ENCODE data around the gene CDC6.

Gene CDC6

GRCh38 chr17:40247926-40248495 lies 39.7 kb upstream of the CDC6 start:
- Histone ChIP-seq H3K4me3 (ENCODE audit: low read depth, low read length) (no peak overlapping the region), H3K36me3 (replicated peaks) (no peaks in the 10 kb centered on the region), H3K27ac (no peak overlapping the region), H3K27me3 (replicated peaks) (no peaks in the 10 kb centered on the region)
- in situ Hi-C loops (cut with HindIII; ENCODE audit: low pct_ligation_motif_present, low sequenced_read_pairs), result no loop called here
- DNase-seq, result no peak
- TF ChIP-seq, protein P1, sequence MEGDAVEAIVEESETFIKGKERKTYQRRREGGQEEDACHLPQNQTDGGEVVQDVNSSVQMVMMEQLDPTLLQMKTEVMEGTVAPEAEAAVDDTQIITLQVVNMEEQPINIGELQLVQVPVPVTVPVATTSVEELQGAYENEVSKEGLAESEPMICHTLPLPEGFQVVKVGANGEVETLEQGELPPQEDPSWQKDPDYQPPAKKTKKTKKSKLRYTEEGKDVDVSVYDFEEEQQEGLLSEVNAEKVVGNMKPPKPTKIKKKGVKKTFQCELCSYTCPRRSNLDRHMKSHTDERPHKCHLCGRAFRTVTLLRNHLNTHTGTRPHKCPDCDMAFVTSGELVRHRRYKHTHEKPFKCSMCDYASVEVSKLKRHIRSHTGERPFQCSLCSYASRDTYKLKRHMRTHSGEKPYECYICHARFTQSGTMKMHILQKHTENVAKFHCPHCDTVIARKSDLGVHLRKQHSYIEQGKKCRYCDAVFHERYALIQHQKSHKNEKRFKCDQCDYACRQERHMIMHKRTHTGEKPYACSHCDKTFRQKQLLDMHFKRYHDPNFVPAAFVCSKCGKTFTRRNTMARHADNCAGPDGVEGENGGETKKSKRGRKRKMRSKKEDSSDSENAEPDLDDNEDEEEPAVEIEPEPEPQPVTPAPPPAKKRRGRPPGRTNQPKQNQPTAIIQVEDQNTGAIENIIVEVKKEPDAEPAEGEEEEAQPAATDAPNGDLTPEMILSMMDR (IDR thresholded peaks at IDR 0.05; ENCODE audit: low read depth, low read length, missing control alignments), result no peak

GRCh38 chr17:40248507-40248906 lies 39.2 kb upstream of the CDC6 start:
- no peak overlapping the region for H3K27ac ChIP-seq
- no peaks in the 10 kb centered on the region for H3K27me3 ChIP-seq (replicated peaks)
- no peak overlapping the region for H3K4me3 ChIP-seq (ENCODE audit: low read depth, low read length)
- DNase-seq, result no peak
- H3K36me3 ChIP-seq (replicated peaks), result no peaks in the 10 kb centered on the region
- in situ Hi-C loops (cut with HindIII; ENCODE audit: low pct_ligation_motif_present, low sequenced_read_pairs), result no loop called here
- TF ChIP-seq, protein P1 (IDR thresholded peaks at IDR 0.05; ENCODE audit: low read depth, low read length, missing control alignments), result no peak

DNA sequence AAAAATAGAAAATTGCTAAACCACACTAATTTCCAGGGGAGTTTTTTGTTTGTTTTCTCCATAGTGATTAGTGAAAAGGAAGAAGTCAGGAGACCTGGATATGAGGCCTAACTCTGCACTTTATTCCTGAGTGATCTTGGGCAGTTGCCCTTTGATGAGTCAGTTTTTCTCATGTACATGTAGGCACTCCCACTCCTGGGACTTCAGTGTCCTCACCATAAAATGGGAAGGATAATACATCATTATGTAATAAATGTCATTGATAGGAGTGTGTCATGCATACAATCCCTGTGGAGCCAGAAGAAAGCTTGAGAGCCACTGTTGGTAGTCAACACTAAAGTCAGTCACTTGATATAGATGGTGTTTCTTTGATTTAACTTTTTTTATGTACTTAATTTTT lies 36.1 kb upstream of the CDC6 start:
- Histone ChIP-seq H3K27ac (no peak overlapping the region), H3K4me3 (ENCODE audit: low read depth, low read length) (no peak overlapping the region), H3K36me3 (replicated peaks) (peaks cover 2% of the 10 kb centered on the region), H3K27me3 (replicated peaks) (no peaks in the 10 kb centered on the region)
- in situ Hi-C loops (cut with HindIII; ENCODE audit: low pct_ligation_motif_present, low sequenced_read_pairs), result no loop called here
- DNase-seq, result peak; percentile 58
- TF ChIP-seq, protein P1 (IDR thresholded peaks at IDR 0.05; ENCODE audit: low read depth, low read length, missing control alignments), result no peak

DNA sequence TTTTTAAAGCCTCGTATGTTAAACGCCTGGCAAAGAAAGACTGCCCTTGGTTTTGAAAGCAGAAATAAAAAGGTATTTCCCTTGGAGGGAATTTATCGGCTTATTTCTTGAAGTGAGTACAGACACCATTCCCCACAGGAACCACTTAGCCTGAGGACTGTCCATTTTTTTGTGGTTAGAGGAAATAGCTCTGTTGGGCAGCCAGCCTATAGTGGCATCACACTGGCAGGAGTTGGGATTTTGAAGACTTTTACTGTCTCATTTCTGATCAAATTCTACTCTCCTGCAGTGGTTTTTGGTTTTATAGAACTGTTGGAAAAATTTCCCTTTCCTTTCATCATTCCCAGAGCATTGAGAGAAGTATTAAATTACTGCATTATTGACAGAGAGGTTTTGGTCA lies 34.1 kb upstream of the CDC6 start:
- H3K36me3 ChIP-seq (replicated peaks), result peaks cover 16% of the 10 kb centered on the region
- no peak overlapping the region for H3K4me3 ChIP-seq (ENCODE audit: low read depth, low read length)
- no peaks in the 10 kb centered on the region for H3K27me3 ChIP-seq (replicated peaks)
- DNase-seq, result no peak
- in situ Hi-C loops (cut with HindIII; ENCODE audit: low pct_ligation_motif_present, low sequenced_read_pairs), result no loop called here
- TF ChIP-seq, protein P1 (IDR thresholded peaks at IDR 0.05; ENCODE audit: low read depth, low read length, missing control alignments), result no peak
- no peak overlapping the region for H3K27ac ChIP-seq

DNA sequence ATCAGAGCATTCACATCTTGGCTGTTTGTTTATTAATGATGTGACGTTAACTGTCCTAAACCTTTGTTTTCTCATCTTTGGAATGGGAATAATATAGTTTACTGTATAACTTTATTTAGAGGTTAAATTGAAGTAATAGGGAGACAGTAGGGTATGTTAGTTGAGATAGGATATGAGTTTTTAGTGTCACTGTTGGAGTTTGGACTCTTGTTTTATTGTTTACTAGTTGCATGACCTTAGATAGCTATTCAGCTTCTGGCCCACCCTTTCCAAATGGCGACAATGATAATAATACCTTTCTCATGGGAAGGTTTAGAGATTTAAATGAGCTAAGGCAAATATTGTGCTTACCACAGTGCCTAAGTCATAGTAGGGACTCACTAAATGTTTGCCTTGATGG lies 28.2 kb upstream of the CDC6 start:
- no peak for DNase-seq
- Histone ChIP-seq H3K27ac (no peak overlapping the region), H3K36me3 (replicated peaks) (peaks cover 36% of the 10 kb centered on the region), H3K27me3 (replicated peaks) (no peaks in the 10 kb centered on the region), H3K4me3 (ENCODE audit: low read depth, low read length) (no peak overlapping the region)
- TF ChIP-seq, protein P1 (IDR thresholded peaks at IDR 0.05; ENCODE audit: low read depth, low read length, missing control alignments), result no peak
- in situ Hi-C loops (cut with HindIII; ENCODE audit: low pct_ligation_motif_present, low sequenced_read_pairs), result no loop called here

- in situ Hi-C loops (cut with HindIII; ENCODE audit: low pct_ligation_motif_present, low sequenced_read_pairs), result no loop called here
- no peak for DNase-seq
- H3K27me3 ChIP-seq (replicated peaks), result no peaks in the 10 kb centered on the region
- TF ChIP-seq, protein P1 (IDR thresholded peaks at IDR 0.05; ENCODE audit: low read depth, low read length, missing control alignments), result no peak
- no peak overlapping the region for H3K4me3 ChIP-seq (ENCODE audit: low read depth, low read length)
- peaks cover 46% of the 10 kb centered on the region for H3K36me3 ChIP-seq (replicated peaks)
- H3K27ac ChIP-seq, result no peak overlapping the region
Observed at GRCh38 chr17:40260528-40260927, 27.2 kb upstream of the CDC6 start.
